ENCODE data around the gene C6orf141. TPM values are rescaled to one million over a fixed set of nuclear protein-coding genes. Genes with fewer than 3 reads are reported as not detected.

C6orf141 gene
- total RNA-seq, 1 donor from 2014 or later: 6.5 TPM

- H3K36me3 ChIP-seq (ENCODE audit: control insufficient read depth, insufficient read depth, low read length): no peaks in the 10 kb centered on the region
- H3K27me3 ChIP-seq (ENCODE audit: control insufficient read depth, insufficient read depth, low read length): no peaks in the 10 kb centered on the region
- peak; percentile 66 for DNase-seq (ENCODE audit: low read depth)
- TF ChIP-seq, protein P1, sequence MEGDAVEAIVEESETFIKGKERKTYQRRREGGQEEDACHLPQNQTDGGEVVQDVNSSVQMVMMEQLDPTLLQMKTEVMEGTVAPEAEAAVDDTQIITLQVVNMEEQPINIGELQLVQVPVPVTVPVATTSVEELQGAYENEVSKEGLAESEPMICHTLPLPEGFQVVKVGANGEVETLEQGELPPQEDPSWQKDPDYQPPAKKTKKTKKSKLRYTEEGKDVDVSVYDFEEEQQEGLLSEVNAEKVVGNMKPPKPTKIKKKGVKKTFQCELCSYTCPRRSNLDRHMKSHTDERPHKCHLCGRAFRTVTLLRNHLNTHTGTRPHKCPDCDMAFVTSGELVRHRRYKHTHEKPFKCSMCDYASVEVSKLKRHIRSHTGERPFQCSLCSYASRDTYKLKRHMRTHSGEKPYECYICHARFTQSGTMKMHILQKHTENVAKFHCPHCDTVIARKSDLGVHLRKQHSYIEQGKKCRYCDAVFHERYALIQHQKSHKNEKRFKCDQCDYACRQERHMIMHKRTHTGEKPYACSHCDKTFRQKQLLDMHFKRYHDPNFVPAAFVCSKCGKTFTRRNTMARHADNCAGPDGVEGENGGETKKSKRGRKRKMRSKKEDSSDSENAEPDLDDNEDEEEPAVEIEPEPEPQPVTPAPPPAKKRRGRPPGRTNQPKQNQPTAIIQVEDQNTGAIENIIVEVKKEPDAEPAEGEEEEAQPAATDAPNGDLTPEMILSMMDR (IDR thresholded peaks at IDR 0.05; ENCODE audit: insufficient read depth, low read length, poor library complexity, severe bottlenecking): no peak
- no peak overlapping the region for H3K4me3 ChIP-seq (ENCODE audit: low read depth, low read length)
These were observed 9.2 kb upstream of the C6orf141 start for GRCh38 chr6:49541210-49541724.

DNA sequence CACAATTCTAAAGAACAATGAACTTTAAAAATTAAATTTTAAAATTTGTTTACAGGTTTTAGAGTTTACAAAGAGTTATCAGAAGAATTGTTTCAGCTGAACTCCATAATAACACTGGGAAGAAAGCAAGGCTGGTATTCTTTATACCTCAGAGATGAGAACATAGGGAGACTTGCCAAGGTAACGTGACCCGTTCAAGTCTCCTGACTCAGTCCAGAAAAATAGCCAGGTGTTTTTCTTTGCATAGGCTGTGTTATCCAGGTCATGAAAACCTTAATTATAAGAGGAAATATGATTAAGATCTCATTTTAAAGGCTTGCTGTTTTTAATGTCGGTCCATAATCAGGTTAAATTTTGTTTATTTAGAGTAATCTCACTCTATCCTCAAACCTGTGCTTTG, 8.5 kb upstream of the C6orf141 start:
- Histone ChIP-seq H3K27me3 (ENCODE audit: control insufficient read depth, insufficient read depth, low read length) (no peaks in the 10 kb centered on the region), H3K4me3 (ENCODE audit: low read depth, low read length) (no peak overlapping the region), H3K36me3 (ENCODE audit: control insufficient read depth, insufficient read depth, low read length) (no peaks in the 10 kb centered on the region)
- no peak for DNase-seq (ENCODE audit: low read depth)
- TF ChIP-seq, protein P1 (IDR thresholded peaks at IDR 0.05; ENCODE audit: insufficient read depth, low read length, poor library complexity, severe bottlenecking): no peak

DNA sequence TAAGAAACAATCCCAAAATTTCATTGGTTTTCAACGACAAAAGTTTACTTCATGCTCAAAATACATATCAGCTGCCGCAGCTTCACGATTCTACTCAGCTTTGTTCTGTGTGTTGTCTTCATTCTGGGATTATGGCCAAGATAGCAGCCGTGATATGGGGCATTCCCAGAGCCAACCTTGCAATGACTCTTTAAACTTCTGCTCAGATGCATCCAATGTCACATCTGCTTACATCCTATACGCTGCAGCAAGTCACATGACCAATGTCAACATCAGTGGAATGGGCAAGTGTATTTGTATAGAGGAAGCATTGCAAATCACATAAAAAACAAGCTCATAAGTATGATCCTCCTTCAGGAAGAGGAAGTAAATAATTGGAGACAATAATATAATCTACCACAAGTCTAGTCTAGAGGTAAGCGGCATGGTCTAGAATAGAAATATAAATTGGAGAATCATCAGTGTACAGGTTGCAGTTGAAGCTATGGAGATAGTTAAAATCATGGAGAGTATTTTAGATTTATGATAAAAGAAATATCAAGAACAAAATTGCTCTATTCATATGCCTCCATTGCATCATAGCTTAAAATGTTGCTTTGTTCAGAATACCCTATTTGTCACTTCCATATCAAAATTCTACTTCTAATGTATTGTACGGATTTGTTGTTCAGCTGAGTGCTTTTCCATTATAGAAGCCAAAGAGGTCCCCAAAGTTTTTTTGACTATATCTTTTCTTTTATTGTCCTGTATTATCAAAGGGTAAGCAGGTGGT, 7.2 kb upstream of the C6orf141 start:
- no peak for DNase-seq (ENCODE audit: low read depth)
- TF ChIP-seq, protein P1 (IDR thresholded peaks at IDR 0.05; ENCODE audit: insufficient read depth, low read length, poor library complexity, severe bottlenecking): no peak
- no peaks in the 10 kb centered on the region for H3K36me3 ChIP-seq (ENCODE audit: control insufficient read depth, insufficient read depth, low read length)

DNA sequence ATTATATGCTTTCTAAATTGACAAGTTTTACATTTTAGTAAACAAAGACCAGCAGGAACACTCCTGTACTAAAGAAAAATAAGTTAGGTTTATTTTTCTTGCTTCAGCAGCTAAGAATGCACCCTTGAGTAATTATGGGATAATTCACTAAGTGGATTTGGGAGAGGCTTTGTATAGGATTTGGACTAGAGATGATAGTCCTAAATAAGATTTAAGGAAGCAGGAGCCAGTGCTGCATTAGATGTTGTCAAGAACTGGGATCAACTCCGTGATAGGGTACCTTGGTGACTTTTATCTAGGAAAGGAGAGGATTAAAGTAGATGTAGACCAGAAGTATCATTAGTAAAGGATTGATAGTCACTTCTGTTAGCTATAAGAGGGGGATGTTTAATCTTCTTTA, 4.1 kb upstream of the C6orf141 start:
- Histone ChIP-seq H3K4me3 (ENCODE audit: low read depth, low read length) (no peak overlapping the region), H3K27me3 (ENCODE audit: control insufficient read depth, insufficient read depth, low read length) (no peaks in the 10 kb centered on the region), H3K36me3 (ENCODE audit: control insufficient read depth, insufficient read depth, low read length) (no peaks in the 10 kb centered on the region)
- TF ChIP-seq, protein P1 (IDR thresholded peaks at IDR 0.05; ENCODE audit: insufficient read depth, low read length, poor library complexity, severe bottlenecking): no peak
- DNase-seq (ENCODE audit: low read depth): no peak

More for the DNA sequence above, 7.2 kb upstream of the C6orf141 start:
- Histone ChIP-seq H3K27me3 (ENCODE audit: control insufficient read depth, insufficient read depth, low read length) (no peaks in the 10 kb centered on the region), H3K4me3 (ENCODE audit: low read depth, low read length) (no peak overlapping the region)

GRCh38 chr6:49548613-49549304, 1.7 kb upstream of the C6orf141 start:
- no peaks in the 10 kb centered on the region for H3K36me3 ChIP-seq (ENCODE audit: control insufficient read depth, insufficient read depth, low read length)
- TF ChIP-seq, protein P1 (IDR thresholded peaks at IDR 0.05; ENCODE audit: insufficient read depth, low read length, poor library complexity, severe bottlenecking): no peak
- H3K4me3 ChIP-seq (ENCODE audit: low read depth, low read length): no peak overlapping the region
- DNase-seq (ENCODE audit: low read depth): no peak
- H3K27me3 ChIP-seq (ENCODE audit: control insufficient read depth, insufficient read depth, low read length): no peaks in the 10 kb centered on the region
